Prostate gland (tissue), 2 donors: ENCODE measurements around the gene SERPINA1. TPM values are rescaled to one million over a fixed set of nuclear protein-coding genes. Genes with fewer than 3 reads are reported as not detected.

Experiments
- DNase-seq: peaks from one replicate; pipeline ENCODE4 v3.0.0-alpha.2; 2019; ENCODE audit warnings: low spot score
- H3K27ac ChIP-seq, 2 donors: fragments of 200-600 bp; sonication (generic); 2 replicates each; pipeline ENCODE4 v1.5.1; 2017 to 2019
- H3K27me3 ChIP-seq: fragments of 200-600 bp; sonication (generic); replicated peaks from 2 replicates; pipeline ENCODE4 v1.5.1; 2019; ENCODE audit not compliant: insufficient read depth
- H3K36me3 ChIP-seq, 2 donors: fragments of 200-600 bp; sonication (generic); 1 replicate in 1 of 2; 2 replicates in 1 of 2; pipeline versions ENCODE4 v1.5.1 to v1.8.1; 2017 to 2019
- H3K4me1 ChIP-seq: fragments of 200-600 bp; sonication (generic); replicated peaks from 2 replicates; pipeline ENCODE4 v1.5.1; 2019
- H3K4me3 ChIP-seq, 2 donors: fragments of 200-600 bp; sonication (generic); 2 replicates each; pipeline ENCODE4 v1.5.1; 2017 to 2019
- H3K9me3 ChIP-seq: fragments of 200-600 bp; sonication (generic); 2 replicates; pipeline ENCODE4 v1.5.1; 2017
- CTCF ChIP-seq, 4 experiments: fragments of 200-600 bp in 2 of 4; fragments of 450-650 bp in 2 of 4; sonication (generic) in 2 of 4; IDR thresholded peaks; 1 replicate in 3 of 4; 2 replicates in 1 of 4; pipeline ENCODE4 v1.5.1; 2016 to 2019; ENCODE audit warnings: antibody characterized with exemption in 4 of 4, mild to moderate bottlenecking in 2 of 4, moderate library complexity in 2 of 4
- POLR2A ChIP-seq: fragments of 450-650 bp; IDR thresholded peaks from one replicate; pipeline ENCODE4 v1.6.1; 2016; ENCODE audit warnings: antibody characterized with exemption, mild to moderate bottlenecking
- POLR2AphosphoS5 ChIP-seq: sonication (generic); formaldehyde crosslinking; IDR thresholded peaks from one replicate; pipeline ENCODE4 v1.6.1; 2017; ENCODE audit warnings: antibody characterized with exemption
- WGBS: methylation state at CpG from one replicate; pipeline ENCODE4 v1.1.5; 2018; 5-methylcytosine and 5-hydroxymethylcytosine counted together
- intact Hi-C: fragments of 100-400 bp; cut with DNase I; formaldehyde crosslinking; loops from one replicate; pipeline ENCODE4 v1.14.2; 2022
- total RNA-seq, 2 donors: library from RNA; depleted of rRNA; stranded (reverse); fragments of >200 nt; gene quantifications; one replicate each; pipeline ENCODE4 v1.1.0, GENCODE V29; 2016

Gene SERPINA1
- total RNA-seq, 2 donors from 2014 or later = 4.9 to 9.8 TPM

- no peak overlapping the region for H3K27ac ChIP-seq
- H3K27me3 ChIP-seq = no peaks in the 10 kb centered on the region
- intact Hi-C loops = no loop called here
- no peaks in the 10 kb centered on the region for H3K9me3 ChIP-seq
- no peak for DNase-seq
- 79% methylated on average over 16 of the region's 16 CpGs for WGBS
- no peaks in the 10 kb centered on the region for H3K4me1 ChIP-seq
- TF ChIP-seq CTCF (IDR thresholded peaks at IDR 0.05) (no peak), POLR2AphosphoS5 (no peak), POLR2A (no peak)
- no peaks in the 10 kb centered on the region for H3K36me3 ChIP-seq
- no peak overlapping the region for H3K4me3 ChIP-seq
These were observed 7.9 kb downstream of the SERPINA1 start for GRCh38 chr14:94380225-94381148.

GRCh38 chr14:94379291-94380224, 8.8 kb downstream of the SERPINA1 start:
- no peak for TF ChIP-seq POLR2AphosphoS5
- TF ChIP-seq POLR2A = no peak
- TF ChIP-seq CTCF (IDR thresholded peaks at IDR 0.05) = no peak
- no peaks in the 10 kb centered on the region for H3K9me3 ChIP-seq
- no peak overlapping the region for H3K27ac ChIP-seq
- H3K27me3 ChIP-seq = no peaks in the 10 kb centered on the region
- no peak for DNase-seq
- H3K36me3 ChIP-seq = no peaks in the 10 kb centered on the region
- no peaks in the 10 kb centered on the region for H3K4me1 ChIP-seq
- intact Hi-C loops = no loop called here
- no peak overlapping the region for H3K4me3 ChIP-seq
- WGBS = 70% methylated on average over 16 of the region's 16 CpGs

- H3K4me3 ChIP-seq = no peak overlapping the region
- no peak for TF ChIP-seq POLR2A
- no peak for TF ChIP-seq CTCF (IDR thresholded peaks at IDR 0.05)
- TF ChIP-seq POLR2AphosphoS5 = no peak
- intact Hi-C loops = no loop called here
- no peaks in the 10 kb centered on the region for H3K4me1 ChIP-seq
- no peaks in the 10 kb centered on the region for H3K36me3 ChIP-seq
- DNase-seq = no peak
- no peaks in the 10 kb centered on the region for H3K27me3 ChIP-seq
- H3K9me3 ChIP-seq = no peaks in the 10 kb centered on the region
- 77% methylated on average over 17 of the region's 17 CpGs for WGBS
- H3K27ac ChIP-seq = no peak overlapping the region
These were observed 9.7 kb downstream of the SERPINA1 start for GRCh38 chr14:94378527-94379290.

- Histone ChIP-seq H3K36me3 (no peaks in the 10 kb centered on the region), H3K27me3 (no peaks in the 10 kb centered on the region), H3K27ac (no peak overlapping the region), H3K4me1 (no peaks in the 10 kb centered on the region), H3K4me3 (no peak overlapping the region), H3K9me3 (no peaks in the 10 kb centered on the region)
- no peak for DNase-seq
- WGBS = 91% methylated on average over 6 of the region's 6 CpGs
- TF ChIP-seq POLR2AphosphoS5 (no peak), POLR2A (no peak), CTCF (IDR thresholded peaks at IDR 0.05) (no peak)
- intact Hi-C loops = no loop called here
These were observed 10.4 kb downstream of the SERPINA1 start for GRCh38 chr14:94377866-94378470.
